Measurements from ENCODE around the gene DACH1. TPM values are rescaled to one million over a fixed set of nuclear protein-coding genes. Genes with fewer than 3 reads are reported as not detected.

Gene DACH1
- polyA plus RNA-seq, 1 donor from 2014 or later: not detected

DNA sequence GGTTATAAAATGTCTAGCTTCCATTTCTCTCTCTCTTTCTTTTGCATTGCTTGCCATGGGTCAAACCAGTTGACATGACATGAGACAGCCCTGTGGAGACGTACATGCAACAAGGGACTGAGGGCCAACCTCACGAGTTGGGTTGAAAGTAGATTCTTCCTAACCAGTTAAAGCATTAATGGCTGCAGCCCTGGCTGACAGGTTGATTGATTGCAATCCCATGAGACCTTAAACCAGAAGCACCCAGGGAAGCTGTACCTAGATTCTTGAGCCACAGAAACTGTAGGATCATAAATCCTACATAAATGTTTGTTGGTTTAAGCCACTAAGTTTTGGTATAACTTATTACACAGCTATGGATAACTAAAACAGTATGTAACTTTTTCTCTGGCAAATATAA lies 373.8 kb downstream of the DACH1 start:
- H3K4me1 Mint-ChIP-seq: no peaks in the 10 kb centered on the region
- H3K36me3 Mint-ChIP-seq: no peaks in the 10 kb centered on the region
- peaks cover 0 to 3% (median 0%) of the 10 kb centered on the region in 3 donors for H3K9me3 Mint-ChIP-seq
- no peak overlapping the region for H3K27ac Mint-ChIP-seq
- H3K27me3 Mint-ChIP-seq: no peaks in the 10 kb centered on the region
- H3K4me3 Mint-ChIP-seq: no peak overlapping the region

GRCh38 chr13:71492346-71492871 lies 374.6 kb downstream of the DACH1 start:
- no peaks in the 10 kb centered on the region for H3K27me3 Mint-ChIP-seq
- peak overlapping the region in 1 of 3 donors; percentile 16 for H3K27ac Mint-ChIP-seq
- H3K36me3 Mint-ChIP-seq: no peaks in the 10 kb centered on the region
- H3K4me3 Mint-ChIP-seq: no peak overlapping the region
- peaks cover 0 to 3% (median 0%) of the 10 kb centered on the region in 3 donors for H3K9me3 Mint-ChIP-seq
- H3K4me1 Mint-ChIP-seq: no peaks in the 10 kb centered on the region

DNA sequence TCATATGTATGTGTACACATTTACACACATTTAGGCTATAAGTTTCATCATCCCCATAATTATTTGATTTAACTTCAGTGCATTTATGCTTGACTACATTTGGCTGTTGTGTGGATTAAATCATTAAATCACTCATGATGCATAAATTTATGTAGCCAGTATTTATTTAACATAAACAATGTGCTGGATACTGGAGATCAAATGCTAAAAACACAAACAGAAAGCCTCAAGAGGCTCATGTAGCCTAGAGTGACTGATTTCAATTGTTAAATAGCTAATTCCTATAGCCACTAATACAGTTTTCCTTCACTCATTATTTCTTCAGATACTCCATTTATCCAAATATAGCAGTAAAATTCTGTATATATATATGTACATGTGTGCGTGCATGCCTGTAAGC lies 376.0 kb downstream of the DACH1 start:
- peaks cover 0 to 3% (median 0%) of the 10 kb centered on the region in 3 donors for H3K9me3 Mint-ChIP-seq
- no peak overlapping the region for H3K4me3 Mint-ChIP-seq
- peaks cover 1% of the 10 kb centered on the region for H3K36me3 Mint-ChIP-seq
- no peaks in the 10 kb centered on the region for H3K27me3 Mint-ChIP-seq
- no peaks in the 10 kb centered on the region for H3K4me1 Mint-ChIP-seq
- no peak overlapping the region for H3K27ac Mint-ChIP-seq

DNA sequence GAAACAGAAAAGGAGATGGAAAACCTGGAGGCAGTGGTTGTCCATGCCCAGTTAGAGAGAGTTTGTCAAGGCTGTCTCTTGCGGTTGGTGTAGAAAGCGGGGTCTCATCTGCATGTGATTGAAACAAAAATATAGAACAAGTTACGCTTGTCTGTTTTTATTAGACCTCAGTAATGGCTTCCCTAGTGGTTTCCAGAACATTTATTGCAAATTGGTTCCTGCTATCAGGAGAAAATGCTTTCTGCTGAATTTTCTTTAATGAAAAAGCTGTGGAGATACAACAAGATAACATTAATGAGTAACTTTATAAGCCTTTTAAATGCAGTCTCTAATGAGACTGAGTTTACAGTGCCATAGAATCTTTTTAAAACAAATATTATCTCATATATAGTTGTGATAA lies 378.0 kb downstream of the DACH1 start:
- Mint-ChIP-seq H3K4me3 (no peak overlapping the region), H3K27me3 (no peaks in the 10 kb centered on the region), H3K27ac (no peak overlapping the region)

DNA sequence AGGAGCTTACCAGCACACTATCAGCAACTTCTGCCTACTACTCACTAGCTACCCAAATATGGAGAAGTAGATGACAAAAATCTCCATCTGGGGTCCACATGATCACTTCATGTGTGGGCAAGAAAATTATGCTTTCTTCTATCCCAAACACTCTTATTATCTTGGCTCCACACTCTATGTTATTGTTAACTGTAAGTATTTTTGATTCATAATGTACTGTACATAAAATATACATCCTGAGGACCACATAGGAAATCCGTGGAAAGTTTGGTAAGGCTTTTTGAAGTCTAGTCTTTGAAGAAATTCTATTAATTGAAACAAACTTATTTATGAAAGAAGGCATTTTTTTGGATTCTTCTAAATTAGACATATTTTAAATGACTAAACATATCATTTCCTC lies 378.8 kb downstream of the DACH1 start:
- H3K9me3 Mint-ChIP-seq: peaks cover 0 to 3% (median 0%) of the 10 kb centered on the region in 3 donors
- no peaks in the 10 kb centered on the region for H3K4me1 Mint-ChIP-seq
- H3K36me3 Mint-ChIP-seq: peaks cover 1% of the 10 kb centered on the region
- no peak overlapping the region for H3K27ac Mint-ChIP-seq
- H3K27me3 Mint-ChIP-seq: no peaks in the 10 kb centered on the region
- no peak overlapping the region for H3K4me3 Mint-ChIP-seq

More for the DNA sequence above, 378.0 kb downstream of the DACH1 start:
- Mint-ChIP-seq H3K36me3 (peaks cover 1% of the 10 kb centered on the region), H3K9me3 (peaks cover 0 to 3% (median 0%) of the 10 kb centered on the region in 3 donors), H3K4me1 (no peaks in the 10 kb centered on the region)

- Mint-ChIP-seq H3K36me3 (peaks cover 1% of the 10 kb centered on the region), H3K4me3 (no peak overlapping the region), H3K27me3 (no peaks in the 10 kb centered on the region), H3K9me3 (peaks cover 0 to 3% (median 0%) of the 10 kb centered on the region in 3 donors), H3K4me1 (no peaks in the 10 kb centered on the region), H3K27ac (no peak overlapping the region)
Measured at GRCh38 chr13:71485913-71486312, 381.1 kb downstream of the DACH1 start.

DNA sequence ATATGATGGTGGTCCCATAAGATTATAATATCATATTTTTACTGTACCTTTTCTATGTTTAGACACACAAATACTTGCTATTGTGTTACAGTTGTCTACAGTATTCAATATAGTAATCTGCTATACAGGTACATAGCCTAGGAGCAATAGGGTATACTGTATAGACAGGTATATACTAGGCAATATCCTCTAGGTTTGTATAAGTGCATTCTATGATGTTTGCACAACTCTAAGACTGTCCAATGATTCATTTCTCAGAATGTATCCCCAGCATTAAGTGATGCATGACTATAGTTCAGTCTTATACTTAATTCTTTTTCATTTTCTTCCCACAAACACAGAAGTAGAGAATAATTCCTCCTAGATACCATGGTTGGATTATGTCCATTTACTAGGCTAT lies 383.3 kb downstream of the DACH1 start:
- no peaks in the 10 kb centered on the region for H3K27me3 Mint-ChIP-seq
- H3K27ac Mint-ChIP-seq: no peak overlapping the region
- peaks cover 1% of the 10 kb centered on the region for H3K36me3 Mint-ChIP-seq
- no peak overlapping the region for H3K4me3 Mint-ChIP-seq
- H3K4me1 Mint-ChIP-seq: no peaks in the 10 kb centered on the region
- H3K9me3 Mint-ChIP-seq: no peaks in the 10 kb centered on the region

DNA sequence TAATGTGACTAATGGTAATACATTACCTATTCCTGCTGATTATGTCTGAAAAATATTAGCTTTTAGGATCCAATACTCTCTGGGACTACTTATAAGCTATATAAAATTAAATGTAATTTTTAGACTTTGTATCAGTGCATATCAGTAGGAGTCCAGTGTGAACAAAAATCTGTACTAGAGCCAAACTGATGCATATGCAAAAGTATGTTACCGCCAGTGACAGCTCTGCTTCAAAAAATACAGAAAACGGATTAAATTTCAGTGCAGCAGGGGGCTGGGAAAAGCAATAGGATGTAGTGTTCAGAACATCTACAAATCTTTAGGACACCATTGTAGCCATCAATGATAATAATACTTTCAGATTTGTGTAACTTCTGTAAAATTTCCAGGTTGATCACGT lies 385.5 kb downstream of the DACH1 start:
- Mint-ChIP-seq H3K4me3 (no peak overlapping the region), H3K27ac (no peak overlapping the region), H3K9me3 (no peaks in the 10 kb centered on the region), H3K4me1 (no peaks in the 10 kb centered on the region), H3K36me3 (no peaks in the 10 kb centered on the region), H3K27me3 (no peaks in the 10 kb centered on the region)

GRCh38 chr13:71481046-71481445 lies 386.0 kb downstream of the DACH1 start:
- no peaks in the 10 kb centered on the region for H3K4me1 Mint-ChIP-seq

DNA sequence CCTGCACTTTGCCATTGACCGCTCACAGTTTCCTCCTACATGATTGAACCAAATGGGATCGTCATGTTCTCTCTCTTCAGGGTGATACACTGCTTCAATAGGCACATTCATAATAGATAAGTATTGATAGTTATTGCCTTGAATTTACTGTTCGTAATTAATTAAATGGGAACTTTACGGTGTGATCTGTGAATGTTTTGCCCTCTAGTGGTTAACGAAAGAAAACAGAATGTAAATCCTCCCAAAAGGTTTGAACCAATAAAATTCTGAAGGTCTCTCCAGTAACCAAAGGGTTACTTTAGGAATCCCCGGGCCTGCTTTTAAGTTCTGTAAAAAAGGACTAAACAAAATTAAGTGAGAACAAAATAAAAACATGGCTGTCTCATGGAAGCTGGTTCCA lies 389.3 kb downstream of the DACH1 start:
- H3K4me3 Mint-ChIP-seq: no peak overlapping the region
- H3K27ac Mint-ChIP-seq: no peak overlapping the region
- H3K36me3 Mint-ChIP-seq: no peaks in the 10 kb centered on the region
- H3K9me3 Mint-ChIP-seq: peaks cover 0 to 2% (median 0%) of the 10 kb centered on the region in 3 donors
- H3K27me3 Mint-ChIP-seq: no peaks in the 10 kb centered on the region
- no peaks in the 10 kb centered on the region for H3K4me1 Mint-ChIP-seq

More at GRCh38 chr13:71481046-71481445, 386.0 kb downstream of the DACH1 start:
- H3K4me3 Mint-ChIP-seq: no peak overlapping the region
- H3K36me3 Mint-ChIP-seq: no peaks in the 10 kb centered on the region
- H3K9me3 Mint-ChIP-seq: no peaks in the 10 kb centered on the region
- H3K27ac Mint-ChIP-seq: no peak overlapping the region
- H3K27me3 Mint-ChIP-seq: no peaks in the 10 kb centered on the region

DNA sequence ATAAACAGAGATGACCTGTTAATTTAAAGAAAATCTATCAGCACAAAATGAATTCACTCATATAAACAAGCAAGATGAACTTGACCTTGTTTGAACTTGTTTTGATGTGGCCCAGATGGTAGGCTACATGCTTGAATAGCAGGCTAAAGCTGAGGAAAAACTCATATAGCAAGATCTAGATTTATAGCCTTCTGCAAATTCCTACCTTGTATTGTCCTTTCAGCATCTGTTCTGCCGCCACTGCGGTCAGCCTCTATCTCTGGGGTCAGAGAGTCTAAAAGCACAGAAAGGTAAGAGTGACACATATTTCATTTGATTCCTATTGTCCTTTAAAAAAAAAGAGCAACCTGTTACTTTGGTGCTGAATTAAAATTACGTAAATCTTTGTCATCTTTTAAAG lies 392.1 kb downstream of the DACH1 start:
- H3K27me3 Mint-ChIP-seq: no peaks in the 10 kb centered on the region
- H3K9me3 Mint-ChIP-seq: peaks cover 0 to 3% (median 0%) of the 10 kb centered on the region in 3 donors
- H3K4me1 Mint-ChIP-seq: no peaks in the 10 kb centered on the region
- H3K27ac Mint-ChIP-seq: no peak overlapping the region
- H3K4me3 Mint-ChIP-seq: no peak overlapping the region
- H3K36me3 Mint-ChIP-seq: no peaks in the 10 kb centered on the region

DNA sequence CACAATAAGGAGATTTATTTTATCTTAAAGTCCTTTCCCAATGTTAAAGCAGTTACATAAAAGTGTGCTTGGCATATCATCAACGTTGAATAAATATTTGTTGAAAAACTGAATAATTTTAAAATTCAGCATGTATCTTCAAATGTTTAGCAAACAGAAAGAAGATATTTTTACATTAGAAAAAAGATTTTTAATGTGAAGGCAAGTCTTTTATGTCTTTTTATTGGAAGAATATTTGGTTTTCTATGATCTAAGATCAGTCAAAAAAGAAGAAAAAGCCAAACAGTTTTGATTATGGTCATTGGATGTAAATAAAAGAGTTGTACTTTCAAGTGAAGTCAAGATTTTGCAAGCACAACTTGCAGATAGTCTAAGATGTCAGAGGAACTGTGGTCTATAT lies 397.4 kb downstream of the DACH1 start:
- Mint-ChIP-seq H3K9me3 (peaks cover 0 to 4% (median 3%) of the 10 kb centered on the region in 3 donors), H3K36me3 (no peaks in the 10 kb centered on the region), H3K4me3 (no peak overlapping the region), H3K27ac (no peak overlapping the region), H3K4me1 (no peaks in the 10 kb centered on the region), H3K27me3 (no peaks in the 10 kb centered on the region)

DNA sequence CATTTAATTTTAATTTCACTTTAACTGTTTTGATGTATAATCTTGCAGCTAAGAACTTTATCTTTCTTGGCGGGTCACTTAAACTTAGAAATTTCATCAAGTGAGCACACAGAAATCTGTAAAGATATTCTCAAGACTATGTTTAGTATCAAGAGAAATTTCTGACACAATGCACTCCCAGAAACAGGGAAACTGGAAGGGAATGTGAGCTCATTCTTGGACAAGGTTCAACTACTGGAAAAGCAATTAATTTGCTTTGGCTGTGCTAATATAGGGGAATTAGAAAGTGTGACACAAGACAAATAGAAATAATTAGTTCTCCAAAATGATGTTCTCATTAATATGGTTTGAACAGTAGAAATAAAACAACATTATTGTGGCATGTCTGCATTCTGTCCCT lies 402.3 kb downstream of the DACH1 start:
- H3K36me3 Mint-ChIP-seq: no peaks in the 10 kb centered on the region
- peaks cover 0 to 4% (median 2%) of the 10 kb centered on the region in 3 donors for H3K9me3 Mint-ChIP-seq
- H3K27ac Mint-ChIP-seq: no peak overlapping the region
- no peak overlapping the region for H3K4me3 Mint-ChIP-seq
- H3K27me3 Mint-ChIP-seq: no peaks in the 10 kb centered on the region
- peaks cover 0 to 1% (median 0%) of the 10 kb centered on the region in 3 donors for H3K4me1 Mint-ChIP-seq

DNA sequence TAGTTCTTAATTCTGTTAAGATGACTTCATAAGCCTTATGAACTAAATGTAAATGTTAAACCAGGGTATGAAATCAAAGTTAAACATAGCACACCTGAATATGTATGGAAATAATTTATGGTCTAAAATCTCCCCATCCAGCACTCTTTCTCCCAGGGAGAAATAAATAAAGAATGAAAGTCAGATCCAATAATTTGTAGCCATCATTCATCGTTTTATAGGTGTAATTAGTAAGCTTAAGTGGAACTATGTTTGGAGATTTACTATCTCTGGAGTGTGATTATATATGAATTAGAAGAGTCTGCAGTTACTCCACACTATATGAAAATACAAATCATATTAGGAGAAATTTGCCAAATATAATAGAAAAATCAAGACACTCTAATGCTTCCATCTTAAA lies 405.1 kb downstream of the DACH1 start:
- no peak overlapping the region for H3K27ac Mint-ChIP-seq
- H3K36me3 Mint-ChIP-seq: no peaks in the 10 kb centered on the region
- no peaks in the 10 kb centered on the region for H3K27me3 Mint-ChIP-seq
- H3K4me1 Mint-ChIP-seq: peaks cover 0 to 1% (median 0%) of the 10 kb centered on the region in 3 donors
- H3K9me3 Mint-ChIP-seq: peaks cover 0 to 2% (median 0%) of the 10 kb centered on the region in 3 donors
- H3K4me3 Mint-ChIP-seq: no peak overlapping the region

GRCh38 chr13:71460211-71460610 lies 406.8 kb downstream of the DACH1 start:
- peaks cover 0 to 2% (median 0%) of the 10 kb centered on the region in 3 donors for H3K9me3 Mint-ChIP-seq
- no peaks in the 10 kb centered on the region for H3K36me3 Mint-ChIP-seq
- H3K27me3 Mint-ChIP-seq: no peaks in the 10 kb centered on the region
- H3K4me1 Mint-ChIP-seq: peaks cover 0 to 1% (median 0%) of the 10 kb centered on the region in 3 donors
- H3K4me3 Mint-ChIP-seq: no peak overlapping the region
- no peak overlapping the region for H3K27ac Mint-ChIP-seq

GRCh38 chr13:71459708-71460107 lies 407.3 kb downstream of the DACH1 start:
- Mint-ChIP-seq H3K27ac (no peak overlapping the region), H3K27me3 (no peaks in the 10 kb centered on the region), H3K4me1 (peaks cover 0 to 1% (median 0%) of the 10 kb centered on the region in 3 donors), H3K36me3 (no peaks in the 10 kb centered on the region), H3K4me3 (no peak overlapping the region), H3K9me3 (peaks cover 0 to 2% (median 0%) of the 10 kb centered on the region in 3 donors)
